Fibroblast of lung (primary cell): ENCODE results near the gene USP13. TPM values are rescaled to one million over a fixed set of nuclear protein-coding genes. Genes with fewer than 3 reads are reported as not detected.

Experiments used
- DNase-seq, 2 donors: peaks; one replicate each; pipeline versions ENCODE4 v3.0.0 to v3.0.0-alpha.2; 2010; ENCODE audit warnings: low read depth in 2 of 2
- H2AFZ ChIP-seq: 2 replicates; pipeline ENCODE4 v1.5.1; 2012; ENCODE audit warnings: low read length, control low read depth, inconsistent platforms
- H3K27ac ChIP-seq: 2 replicates; pipeline ENCODE4 v1.5.1; 2011; ENCODE audit warnings: low read length, control low read depth; ENCODE audit not compliant: insufficient read depth
- H3K27me3 ChIP-seq: 2 replicates; pipeline ENCODE4 v1.5.1; 2011; ENCODE audit warnings: mild to moderate bottlenecking, low read length; ENCODE audit not compliant: control insufficient read depth, insufficient read depth
- H3K36me3 ChIP-seq: 2 replicates; pipeline ENCODE4 v1.5.1; 2011; ENCODE audit warnings: low read length; ENCODE audit not compliant: control insufficient read depth, insufficient read depth
- H3K4me1 ChIP-seq: 2 replicates; pipeline ENCODE4 v1.5.1; 2011; ENCODE audit warnings: low read length; ENCODE audit not compliant: control insufficient read depth, insufficient read depth; ENCODE audit errors: extremely low read depth
- H3K4me2 ChIP-seq: 2 replicates; pipeline ENCODE4 v1.5.1; 2011; ENCODE audit warnings: low read length, control low read depth; ENCODE audit not compliant: insufficient read depth; ENCODE audit errors: extremely low read depth
- H3K4me3 ChIP-seq, 4 experiments: fragments of 200-600 bp in 1 of 4; sonication (generic) in 1 of 4; replicated peaks in 1 of 4; 2 replicates each; pipeline ENCODE4 v1.5.1; 2011 to 2016; ENCODE audit warnings: low read length in 4 of 4, low read depth in 3 of 4, mild to moderate bottlenecking in 3 of 4, control low read depth in 2 of 4, inconsistent platforms in 1 of 4, mixed read lengths in 1 of 4; ENCODE audit not compliant: insufficient read depth in 1 of 4; ENCODE audit errors: control extremely low read depth in 1 of 4
- H3K79me2 ChIP-seq: 2 replicates; pipeline ENCODE4 v1.5.1; 2012; ENCODE audit warnings: mild to moderate bottlenecking, low read length, inconsistent platforms; ENCODE audit not compliant: control insufficient read depth, insufficient read depth
- H3K9ac ChIP-seq: 2 replicates; pipeline ENCODE4 v1.5.1; 2011; ENCODE audit warnings: mild to moderate bottlenecking, low read length, control low read depth; ENCODE audit not compliant: insufficient read depth
- H3K9me3 ChIP-seq: 2 replicates; pipeline ENCODE4 v1.5.1; 2012; ENCODE audit warnings: low read depth, low read length; ENCODE audit not compliant: control insufficient read depth, insufficient read depth
- H4K20me1 ChIP-seq: 2 replicates; pipeline ENCODE4 v1.5.1; 2011; ENCODE audit warnings: low read length; ENCODE audit not compliant: control insufficient read depth, insufficient read depth; ENCODE audit errors: extremely low read depth
- EZH2 ChIP-seq: IDR thresholded peaks from 2 replicates; pipeline ENCODE4 v1.5.1; 2012; ENCODE audit warnings: low read length, control low read depth, mild to moderate bottlenecking; ENCODE audit errors: missing control alignments
- polyA plus RNA-seq, 2 donors: library from polyadenylated mRNA; depleted of rRNA in 1 of 2; stranded (reverse) in 1 of 2; unstranded in 1 of 2; fragments of >200 nt; gene quantifications; 2 replicates each; pipeline ENCODE4 v1.2.1, GENCODE V29; 2011 to 2012; ENCODE audit warnings: missing spikeins in 1 of 2
- total RNA-seq: library from RNA; depleted of rRNA; stranded (reverse); fragments of >200 nt; gene quantifications from 2 replicates; pipeline ENCODE4 v1.2.1, GENCODE V29; 2014
- TF ChIP-seq, protein P1 (sequence below), 2 donors: IDR thresholded peaks in 1 of 2; conservative IDR thresholded peaks in 1 of 2; 1 replicate in 1 of 2; 2 replicates in 1 of 2; pipeline ENCODE4 v1.5.1; 2011 to 2012; ENCODE audit warnings: low read length in 2 of 2, control low read depth in 1 of 2, inconsistent platforms in 1 of 2, low read depth in 1 of 2, mild to moderate bottlenecking in 1 of 2

Gene USP13
- total and polyA plus RNA-seq, 2 donors (not counting 1 experiment from before 2014, with no cell fraction given) = 11.7 to 15.7 TPM

DNA sequence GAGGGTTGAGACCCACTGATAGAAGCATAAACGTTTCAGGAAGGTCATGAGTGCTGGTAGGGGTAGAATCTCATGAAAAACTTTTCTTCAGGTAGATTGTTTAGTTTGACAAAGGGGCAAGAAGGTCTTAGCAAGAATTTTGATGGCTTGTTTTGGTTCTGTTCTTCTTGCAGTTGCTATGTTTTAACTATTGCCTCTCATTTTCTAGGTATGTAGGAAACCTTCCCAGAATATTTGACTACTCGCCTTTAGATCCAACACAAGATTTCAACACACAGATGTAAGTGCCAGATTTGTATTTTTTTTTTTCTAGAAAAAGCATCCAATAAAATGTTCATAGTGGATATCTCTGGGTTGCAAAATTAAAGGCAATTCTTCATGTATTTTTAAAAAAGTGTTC lies 77.1 kb downstream of the USP13 start:
- DNase-seq = no peak
- Histone ChIP-seq H3K27me3 (no peaks in the 10 kb centered on the region), H3K27ac (no peak overlapping the region), H3K4me3 (no peak overlapping the region), H4K20me1 (no peaks in the 10 kb centered on the region), H3K79me2 (no peaks in the 10 kb centered on the region), H3K4me1 (peaks cover 4% of the 10 kb centered on the region), H3K9ac (no peak overlapping the region), H2AFZ (no peak overlapping the region), H3K36me3 (peaks cover 2% of the 10 kb centered on the region), H3K9me3 (no peaks in the 10 kb centered on the region), H3K4me2 (no peak overlapping the region)
- TF ChIP-seq, protein P1, sequence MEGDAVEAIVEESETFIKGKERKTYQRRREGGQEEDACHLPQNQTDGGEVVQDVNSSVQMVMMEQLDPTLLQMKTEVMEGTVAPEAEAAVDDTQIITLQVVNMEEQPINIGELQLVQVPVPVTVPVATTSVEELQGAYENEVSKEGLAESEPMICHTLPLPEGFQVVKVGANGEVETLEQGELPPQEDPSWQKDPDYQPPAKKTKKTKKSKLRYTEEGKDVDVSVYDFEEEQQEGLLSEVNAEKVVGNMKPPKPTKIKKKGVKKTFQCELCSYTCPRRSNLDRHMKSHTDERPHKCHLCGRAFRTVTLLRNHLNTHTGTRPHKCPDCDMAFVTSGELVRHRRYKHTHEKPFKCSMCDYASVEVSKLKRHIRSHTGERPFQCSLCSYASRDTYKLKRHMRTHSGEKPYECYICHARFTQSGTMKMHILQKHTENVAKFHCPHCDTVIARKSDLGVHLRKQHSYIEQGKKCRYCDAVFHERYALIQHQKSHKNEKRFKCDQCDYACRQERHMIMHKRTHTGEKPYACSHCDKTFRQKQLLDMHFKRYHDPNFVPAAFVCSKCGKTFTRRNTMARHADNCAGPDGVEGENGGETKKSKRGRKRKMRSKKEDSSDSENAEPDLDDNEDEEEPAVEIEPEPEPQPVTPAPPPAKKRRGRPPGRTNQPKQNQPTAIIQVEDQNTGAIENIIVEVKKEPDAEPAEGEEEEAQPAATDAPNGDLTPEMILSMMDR (conservative IDR thresholded peaks at IDR 0.05 in 1 of 2, IDR thresholded peaks at IDR 0.05 in 1 of 2; ENCODE audit: low read depth in 1 of 2, low read length in 2 of 2) = no peak
- no peak for TF ChIP-seq EZH2

DNA sequence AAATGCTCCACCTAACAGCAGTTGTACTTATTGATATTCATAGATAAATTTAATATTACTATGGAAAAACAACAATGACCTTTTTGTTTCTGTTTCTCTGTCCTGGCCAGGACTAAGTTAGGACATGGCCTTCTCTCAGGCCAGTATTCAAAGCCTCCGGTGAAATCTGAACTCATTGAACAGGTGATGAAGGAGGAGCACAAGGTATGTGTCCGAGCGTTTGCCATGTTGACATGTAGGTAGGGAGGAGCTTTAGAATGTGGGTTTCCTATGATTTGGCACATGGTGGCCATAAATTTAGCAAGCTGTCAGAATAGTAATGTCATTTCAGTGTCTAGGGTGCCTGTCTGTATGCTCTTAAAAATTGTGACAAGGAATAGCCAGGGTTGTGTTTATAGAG lies 77.7 kb downstream of the USP13 start:
- H3K4me3 ChIP-seq = no peak overlapping the region
- no peak overlapping the region for H2AFZ ChIP-seq
- no peaks in the 10 kb centered on the region for H3K79me2 ChIP-seq
- TF ChIP-seq, protein P1 (conservative IDR thresholded peaks at IDR 0.05 in 1 of 2, IDR thresholded peaks at IDR 0.05 in 1 of 2; ENCODE audit: low read depth in 1 of 2, low read length in 2 of 2) = no peak
- no peak for TF ChIP-seq EZH2
- H3K27ac ChIP-seq = no peak overlapping the region
- H3K27me3 ChIP-seq = no peaks in the 10 kb centered on the region
- H3K4me2 ChIP-seq = no peak overlapping the region
- no peak overlapping the region for H3K9ac ChIP-seq
- H3K36me3 ChIP-seq = peaks cover 2% of the 10 kb centered on the region
- H3K9me3 ChIP-seq = no peaks in the 10 kb centered on the region
- no peak for DNase-seq
- peaks cover 4% of the 10 kb centered on the region for H3K4me1 ChIP-seq
- no peaks in the 10 kb centered on the region for H4K20me1 ChIP-seq

DNA sequence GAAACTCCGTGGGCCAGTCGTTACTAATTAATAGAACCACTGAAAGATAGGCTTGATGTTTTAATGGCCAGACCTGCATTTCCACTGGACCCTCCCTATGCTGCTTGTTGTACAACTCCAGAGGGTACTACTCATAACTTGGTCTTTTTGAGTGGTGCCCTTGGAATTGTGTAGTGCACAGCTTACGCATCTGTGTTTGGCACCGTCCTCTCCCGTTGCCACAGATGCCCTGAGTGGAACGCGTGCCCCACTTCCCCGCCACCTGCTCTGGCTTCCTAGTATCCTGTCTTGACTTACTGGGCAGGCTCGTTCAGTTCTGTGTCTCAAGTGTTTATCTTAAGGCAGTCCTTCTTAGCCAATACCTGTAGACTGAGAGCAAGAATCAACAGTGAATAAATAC lies 78.7 kb downstream of the USP13 start:
- Histone ChIP-seq H3K27me3 (no peaks in the 10 kb centered on the region), H3K36me3 (peaks cover 2% of the 10 kb centered on the region), H3K9me3 (no peaks in the 10 kb centered on the region), H3K4me2 (no peak overlapping the region), H3K4me1 (peaks cover 4% of the 10 kb centered on the region), H4K20me1 (no peaks in the 10 kb centered on the region), H2AFZ (no peak overlapping the region), H3K27ac (no peak overlapping the region), H3K4me3 (no peak overlapping the region), H3K9ac (no peak overlapping the region), H3K79me2 (no peaks in the 10 kb centered on the region)
- TF ChIP-seq, protein P1 (conservative IDR thresholded peaks at IDR 0.05 in 1 of 2, IDR thresholded peaks at IDR 0.05 in 1 of 2; ENCODE audit: low read depth in 1 of 2, low read length in 2 of 2) = no peak
- no peak for TF ChIP-seq EZH2
- no peak for DNase-seq
